Esophagus squamous epithelium (tissue), 5 donors: ENCODE results near the gene ARHGEF18. TPM values are rescaled to one million over a fixed set of nuclear protein-coding genes. Genes with fewer than 3 reads are reported as not detected.
A peak's percentile ranks its signal among the peaks of the same experiment; 100 is the strongest.

ENCODE experiments used
- DNase-seq: peaks from one replicate; lab custom pipeline; 2025; lab: John Stamatoyannopoulos, UW
- H3K27ac ChIP-seq, 4 donors: fragments of 200-600 bp; sonication (generic); one replicate each; pipeline ENCODE4 v1.5.1; 2016 to 2019; ENCODE audit warnings: mild to moderate bottlenecking in 1 of 4
- H3K27me3 ChIP-seq, 4 donors: fragments of 200-600 bp; sonication (generic); 1 replicate in 3 of 4; 2 replicates in 1 of 4; pipeline versions ENCODE4 v1.5.1 to v1.6.0; 2017 to 2021; ENCODE audit warnings: antibody characterized with exemption in 1 of 4
- H3K36me3 ChIP-seq, 3 donors: fragments of 200-600 bp; sonication (generic); one replicate each; pipeline ENCODE4 v1.5.1; 2016 to 2019
- H3K4me1 ChIP-seq, 3 donors: fragments of 200-600 bp; sonication (generic); one replicate each; pipeline ENCODE4 v1.5.1; 2017 to 2019
- H3K4me3 ChIP-seq, 4 donors: fragments of 200-600 bp; sonication (generic); 1 replicate in 3 of 4; 2 replicates in 1 of 4; pipeline ENCODE4 v1.5.1; 2016 to 2019; ENCODE audit warnings: mild to moderate bottlenecking in 2 of 4, moderate library complexity in 1 of 4
- H3K9me3 ChIP-seq, 3 donors: fragments of 200-600 bp; sonication (generic); one replicate each; pipeline ENCODE4 v1.5.1; 2016 to 2019
- CTCF ChIP-seq, 6 experiments: fragments of 450-650 bp in 4 of 6; fragments of 200-600 bp in 2 of 6; sonication (generic) in 2 of 6; IDR thresholded peaks; one replicate each; pipeline ENCODE4 v1.5.1; 2016 to 2019; ENCODE audit warnings: antibody characterized with exemption in 6 of 6, mild to moderate bottlenecking in 4 of 6, moderate library complexity in 4 of 6
- POLR2A ChIP-seq, 4 donors: fragments of 450-650 bp; IDR thresholded peaks; one replicate each; pipeline ENCODE4 v1.6.1; 2017; ENCODE audit warnings: antibody characterized with exemption in 4 of 4, mild to moderate bottlenecking in 4 of 4, moderate library complexity in 3 of 4
- WGBS, 2 donors: methylation state at CpG; one replicate each; pipeline ENCODE4 v1.1.5; 2018; 5-methylcytosine and 5-hydroxymethylcytosine counted together
- intact Hi-C: fragments of 100-400 bp; cut with DNase I; formaldehyde crosslinking; loops from one replicate; pipeline ENCODE4 v1.15.0; 2022
- total RNA-seq, 4 donors: library from RNA; depleted of rRNA; stranded (reverse); fragments of >200 nt; gene quantifications; one replicate each; pipeline ENCODE4 v1.1.0, GENCODE V29; 2016
- donor health status: DM: yes; HTN: yes; CAD: no.

The ARHGEF18 gene
- total RNA-seq, 4 donors from 2014 or later: 24.2 to 42.0 (median 28.7) TPM

GRCh38 chr19:7349231-7349591 is 474 bp downstream of the ARHGEF18 start:
- Histone ChIP-seq H3K9me3 (peaks cover 0 to 12% (median 3%) of the 10 kb centered on the region in 3 donors), H3K4me1 (no peaks in the 10 kb centered on the region), H3K4me3 (peak overlapping the region; percentile 4 to 34 (median 16)), H3K36me3 (no peaks in the 10 kb centered on the region), H3K27me3 (peaks cover 0 to 33% (median 0%) of the 10 kb centered on the region in 4 donors), H3K27ac (peak overlapping the region in 2 of 4 donors; percentile 28 to 46)
- TF ChIP-seq CTCF (IDR thresholded peaks at IDR 0.05): no peak
- no peak for TF ChIP-seq POLR2A (IDR thresholded peaks at IDR 0.05)
- 82 to 89% methylated on average over 2 to 8 of the region's 9 CpGs for WGBS, 2 donors
- intact Hi-C loops: loop anchor here (10.0 kb wide), 1 partner anchor 204 kb away; no protein-coding TSS in a partner anchor
- DNase-seq: no peak

- WGBS, 2 donors: 70 to 71% methylated on average over 2 to 6 of the region's 8 CpGs
- Histone ChIP-seq H3K4me3 (peak overlapping the region in 2 of 4 donors; percentile 25 to 34), H3K36me3 (no peaks in the 10 kb centered on the region), H3K27ac (peak overlapping the region in 1 of 4 donors; percentile 46), H3K27me3 (peaks cover 0 to 24% (median 0%) of the 10 kb centered on the region in 4 donors), H3K4me1 (no peaks in the 10 kb centered on the region), H3K9me3 (peaks cover 0 to 12% (median 3%) of the 10 kb centered on the region in 3 donors)
- no peak for DNase-seq
- intact Hi-C loops: loop anchor here (10.0 kb wide), 1 partner anchor 205 kb away; no protein-coding TSS in a partner anchor
- TF ChIP-seq POLR2A (IDR thresholded peaks at IDR 0.05) (peak in 1 of 4 donors; percentile 42), CTCF (IDR thresholded peaks at IDR 0.05) (no peak)
Measured at GRCh38 chr19:7349961-7350711, 1.4 kb downstream of the ARHGEF18 start.

- Histone ChIP-seq H3K9me3 (peaks cover 0 to 12% (median 3%) of the 10 kb centered on the region in 3 donors), H3K36me3 (no peaks in the 10 kb centered on the region), H3K4me1 (no peaks in the 10 kb centered on the region), H3K27me3 (peaks cover 0 to 16% (median 0%) of the 10 kb centered on the region in 4 donors), H3K4me3 (no peak overlapping the region), H3K27ac (no peak overlapping the region)
- TF ChIP-seq CTCF (IDR thresholded peaks at IDR 0.05): no peak
- TF ChIP-seq POLR2A (IDR thresholded peaks at IDR 0.05): no peak
- WGBS, 2 donors: 57 to 91% methylated on average over 1 of the region's 1 CpG
- DNase-seq: no peak
- intact Hi-C loops: no loop called here
Measured at GRCh38 chr19:7351861-7352260, 3.1 kb downstream of the ARHGEF18 start.

GRCh38 chr19:7355151-7355820 is 6.5 kb downstream of the ARHGEF18 start:
- WGBS, 2 donors: 57 to 71% methylated on average over 6 to 12 of the region's 13 CpGs
- DNase-seq: no peak
- Histone ChIP-seq H3K4me1 (no peaks in the 10 kb centered on the region), H3K27me3 (peaks cover 0 to 5% (median 0%) of the 10 kb centered on the region in 4 donors), H3K4me3 (no peak overlapping the region), H3K36me3 (no peaks in the 10 kb centered on the region), H3K27ac (no peak overlapping the region), H3K9me3 (peaks cover 0 to 12% (median 3%) of the 10 kb centered on the region in 3 donors)
- TF ChIP-seq POLR2A (IDR thresholded peaks at IDR 0.05): no peak
- no peak for TF ChIP-seq CTCF (IDR thresholded peaks at IDR 0.05)
- intact Hi-C loops: no loop called here

- no peaks in the 10 kb centered on the region for H3K4me1 ChIP-seq
- H3K9me3 ChIP-seq: peaks cover 0 to 12% (median 3%) of the 10 kb centered on the region in 3 donors
- no peak overlapping the region for H3K27ac ChIP-seq
- no peak overlapping the region for H3K4me3 ChIP-seq
- WGBS, 2 donors: 75% methylated on average over 6 of the region's 7 CpGs; no CpG with 5 or more reads in 1 of the 2 donors
- TF ChIP-seq POLR2A (IDR thresholded peaks at IDR 0.05) (no peak), CTCF (IDR thresholded peaks at IDR 0.05) (no peak)
- H3K27me3 ChIP-seq: peaks cover 0 to 5% (median 0%) of the 10 kb centered on the region in 4 donors
- intact Hi-C loops: no loop called here
- no peak for DNase-seq
- no peaks in the 10 kb centered on the region for H3K36me3 ChIP-seq
Measured at GRCh38 chr19:7355871-7356270, 7.1 kb downstream of the ARHGEF18 start.
